Measurements from ENCODE around the gene GPR37L1.
"Not testable (repeated sequence)": the region's sequence is repeated elsewhere in the genome, so short reads cannot be mapped to it uniquely, and the experiment has no call there.

GPR37L1 gene

DNA sequence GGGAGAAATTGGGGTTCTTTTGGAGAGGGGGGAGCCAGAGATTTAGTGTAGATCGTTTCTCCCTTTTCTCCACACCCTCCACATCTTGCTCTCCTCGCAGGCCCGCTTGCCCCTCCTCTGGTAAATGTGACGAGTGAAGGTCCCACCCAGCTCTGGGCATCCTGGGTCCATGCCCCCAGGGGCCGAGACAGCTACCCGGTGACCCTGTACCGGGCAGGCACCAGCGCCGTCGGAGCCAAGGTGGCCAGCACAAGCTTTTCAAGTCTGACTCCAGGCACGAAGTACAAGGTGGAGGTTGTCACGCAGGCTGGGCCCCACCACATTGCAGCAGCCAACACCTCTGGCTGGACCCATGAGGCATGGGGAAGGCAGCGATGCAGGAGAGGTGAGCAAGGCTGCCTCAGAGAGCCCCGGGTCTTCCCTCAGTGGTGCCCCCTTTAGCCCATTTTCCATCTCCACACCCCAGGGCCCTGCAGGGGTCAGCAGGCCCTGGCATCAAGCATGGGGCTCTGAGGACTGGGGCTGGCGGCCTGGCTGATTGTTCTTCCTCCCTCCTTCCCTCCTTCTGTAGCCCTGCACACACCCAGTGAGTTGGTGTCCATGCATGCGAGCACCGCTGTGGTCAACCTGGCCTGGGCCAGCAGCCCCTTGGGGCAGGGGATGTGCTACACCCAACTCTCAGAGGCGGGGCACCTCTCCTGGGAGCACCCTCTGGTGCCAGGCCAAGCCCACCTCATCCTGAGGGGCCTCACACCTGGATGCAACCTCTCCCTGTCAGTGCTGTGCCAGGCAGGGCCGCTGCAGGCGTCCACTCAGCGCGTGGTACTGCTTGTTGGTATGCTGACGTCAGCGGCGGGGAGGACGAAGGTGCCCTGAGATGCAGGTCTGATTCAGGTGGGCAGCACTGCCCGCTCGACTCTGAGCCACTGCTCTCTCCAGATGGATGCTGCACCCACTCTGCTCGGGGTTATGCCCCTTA, 54.5 kb downstream of the GPR37L1 start:
- DNase-seq = no peak

GRCh38 chr1:202179828-202180750, 57.4 kb downstream of the GPR37L1 start:
- no peak for DNase-seq

DNA sequence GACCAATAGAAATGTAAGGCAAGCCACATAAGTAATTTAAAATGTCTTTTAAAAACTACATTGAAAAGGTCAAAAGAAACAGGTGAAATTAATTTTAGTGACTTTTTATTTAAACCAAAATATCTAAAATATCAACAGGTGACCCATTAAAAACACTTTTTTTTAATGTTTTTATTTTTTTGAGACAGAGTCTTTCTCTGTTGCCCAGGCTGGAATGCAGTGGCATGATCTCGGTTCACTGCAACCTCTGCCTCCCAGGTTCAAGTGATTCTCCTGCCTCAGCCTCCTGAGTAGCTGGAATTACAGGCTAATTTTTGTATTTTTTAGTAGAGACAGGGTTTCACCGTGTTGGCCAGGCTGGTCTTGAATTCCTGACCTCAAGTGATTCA, 58.0 kb downstream of the GPR37L1 start:
- DNase-seq = not testable (repeated sequence)

- DNase-seq = no peak
Observed at GRCh38 chr1:202181586-202181985, 58.9 kb downstream of the GPR37L1 start.

GRCh38 chr1:202182040-202182877, 59.5 kb downstream of the GPR37L1 start:
- no peak for DNase-seq

All from NCI-H446 (cell line).